Measurements from ENCODE around the gene MYH9. TPM values are rescaled to one million over a fixed set of nuclear protein-coding genes. Genes with fewer than 3 reads are reported as not detected.
A peak's percentile ranks its signal among the peaks of the same experiment; 100 is the strongest.

MYH9 gene
- total and polyA plus RNA-seq, 2 experiments from 2014 or later, result 58.4 to 233 TPM

- Histone ChIP-seq H3K4me2 (no peak overlapping the region), H3K4me1 (ENCODE audit: insufficient read depth) (peaks cover 28% of the 10 kb centered on the region), H4K20me1 (replicated peaks; ENCODE audit: insufficient read depth) (peaks cover 21% of the 10 kb centered on the region), H3K27ac (ENCODE audit: low read depth) (peak overlapping the region; percentile 55; the same call in 1 of the 2 replicates), H2AFZ (no peak overlapping the region), H3K79me2 (replicated peaks; ENCODE audit: insufficient read depth) (peaks cover 91% of the 10 kb centered on the region), H3K9me2 (ENCODE audit: insufficient read depth) (no peaks in the 10 kb centered on the region), H3K4me3 (no peak overlapping the region), H3K36me3 (ENCODE audit: insufficient read depth) (peaks cover 10% of the 10 kb centered on the region; the same call in 1 of the 2 replicates), H3K27me3 (ENCODE audit: insufficient read depth) (no peaks in the 10 kb centered on the region), H3F3A (replicated peaks; ENCODE audit: low read depth) (no peaks in the 10 kb centered on the region)
- Mint-ChIP-seq H3K9me3 (no peaks in the 10 kb centered on the region), H3K4me1 (peaks cover 38% of the 10 kb centered on the region), H3K27ac (no peak overlapping the region), H3K4me3 (no peak overlapping the region), H3K27me3 (ENCODE audit: insufficient read depth, low read depth, poor library complexity) (peaks cover 7% of the 10 kb centered on the region), H3K36me3 (ENCODE audit: low read depth) (peaks cover 37% of the 10 kb centered on the region)
- no peak for DNase-seq (ENCODE audit: low spot score)
- ATAC-seq, result no peak
- TF ChIP-seq ETS1 (IDR thresholded peaks at IDR 0.05) (no peak), JUNB (IDR thresholded peaks at IDR 0.05; ENCODE audit: unreplicated experiment) (peak; percentile 29)
Measured at GRCh38 chr22:36347094-36347493, 40.7 kb downstream of the MYH9 start.

- H3K36me3 Mint-ChIP-seq (ENCODE audit: low read depth), result peaks cover 61% of the 10 kb centered on the region
- TF ChIP-seq REST (IDR thresholded peaks at IDR 0.05; ENCODE audit: unreplicated experiment) (no peak), STAT1 (IDR thresholded peaks at IDR 0.05; ENCODE audit: unreplicated experiment) (no peak), CREB1 (CRISPR knock-in tag; IDR thresholded peaks at IDR 0.05; ENCODE audit: low read depth) (no peak), ETS1 (IDR thresholded peaks at IDR 0.05) (no peak), ZNF462 (CRISPR knock-in tag; IDR thresholded peaks at IDR 0.05) (no peak), POLR2AphosphoS5 (IDR thresholded peaks at IDR 0.05; ENCODE audit: low read depth) (no peak), NANOG (IDR thresholded peaks at IDR 0.05; ENCODE audit: borderline replicate concordance) (no peak)
Measured at GRCh38 chr22:36344106-36344827, 43.5 kb downstream of the MYH9 start.

More at GRCh38 chr22:36344106-36344827, 43.5 kb downstream of the MYH9 start:
- Mint-ChIP-seq H3K9me3 (no peaks in the 10 kb centered on the region), H3K27ac (peak overlapping the region; percentile 37; the same call in 1 of the 2 replicates), H3K4me3 (no peak overlapping the region), H3K4me1 (peaks cover 30% of the 10 kb centered on the region), H3K27me3 (ENCODE audit: insufficient read depth, low read depth, poor library complexity) (peaks cover 7% of the 10 kb centered on the region)
- Histone ChIP-seq H3K9me2 (ENCODE audit: insufficient read depth) (no peaks in the 10 kb centered on the region), H3F3A (replicated peaks; ENCODE audit: low read depth) (peaks cover 3% of the 10 kb centered on the region; the same call in 1 of the 2 replicates), H3K27ac (ENCODE audit: low read depth) (no peak overlapping the region; the same call in 1 of the 2 replicates), H3K36me3 (ENCODE audit: insufficient read depth) (peaks cover 29% of the 10 kb centered on the region), H3K4me2 (no peak overlapping the region), H3K4me1 (ENCODE audit: insufficient read depth) (peaks cover 20% of the 10 kb centered on the region), H3K4me3 (no peak overlapping the region), H3K79me2 (replicated peaks; ENCODE audit: insufficient read depth) (peaks cover 77% of the 10 kb centered on the region), H2AFZ (no peak overlapping the region), H3K27me3 (ENCODE audit: insufficient read depth) (no peaks in the 10 kb centered on the region), H4K20me1 (replicated peaks; ENCODE audit: insufficient read depth) (peaks cover 26% of the 10 kb centered on the region)
- DNase-seq (ENCODE audit: low spot score), result no peak
- peak; percentile 17; the same call in 1 of the 3 replicates for ATAC-seq
